Measurements from ENCODE around the gene CERT1. TPM values are rescaled to one million over a fixed set of nuclear protein-coding genes. Genes with fewer than 3 reads are reported as not detected.
"Not testable (repeated sequence)": the region's sequence is repeated elsewhere in the genome, so short reads cannot be mapped to it uniquely, and the experiment has no call there.

The CERT1 gene
- total RNA-seq, 4 donors from 2014 or later, result 36.9 to 65.8 (median 43.0) TPM

- TF ChIP-seq CTCF (IDR thresholded peaks at IDR 0.05) (no peak), POLR2A (IDR thresholded peaks at IDR 0.05) (no peak)
- no peak for DNase-seq
- intact Hi-C loops (cut with DNase I; ENCODE audit: low total_unique reads), result no loop called here
- Histone ChIP-seq H3K4me3 (peak overlapping the region; percentile 74 to 88), H3K27me3 (no peaks in the 10 kb centered on the region), H3K36me3 (no peaks in the 10 kb centered on the region), H3K27ac (peak overlapping the region; percentile 89 to 96), H3K4me1 (peaks cover 0 to 5% of the 10 kb centered on the region in 2 donors), H3K9me3 (no peaks in the 10 kb centered on the region)
Observed at GRCh38 chr5:75510417-75510835, 1.0 kb downstream of the CERT1 start.

DNA sequence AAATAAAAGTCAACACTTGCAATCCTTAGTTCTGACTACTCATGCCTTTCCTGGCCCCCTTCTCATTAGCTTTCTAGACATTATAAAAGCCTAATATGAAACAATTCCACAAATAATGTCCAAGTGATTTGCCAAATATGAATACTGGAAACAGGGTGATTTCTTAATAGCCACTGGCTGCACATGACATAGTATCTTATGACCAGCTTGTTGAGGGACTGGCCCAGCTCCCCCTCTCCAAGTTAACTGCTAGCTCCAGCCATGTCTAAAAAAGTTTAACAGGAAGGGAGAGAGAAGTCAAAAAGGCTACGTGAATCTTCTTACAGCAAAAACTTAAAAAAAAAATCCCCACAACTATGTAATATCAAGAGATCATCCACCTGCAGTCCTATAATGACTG is 1.5 kb downstream of the CERT1 start:
- TF ChIP-seq POLR2A (IDR thresholded peaks at IDR 0.05) (no peak), CTCF (IDR thresholded peaks at IDR 0.05) (no peak)
- Histone ChIP-seq H3K4me3 (peak overlapping the region; percentile 74 to 88), H3K9me3 (no peaks in the 10 kb centered on the region), H3K36me3 (no peaks in the 10 kb centered on the region), H3K27ac (peak overlapping the region in 1 of 2 donors; percentile 96), H3K27me3 (no peaks in the 10 kb centered on the region), H3K4me1 (peaks cover 0 to 5% of the 10 kb centered on the region in 2 donors)
- intact Hi-C loops (cut with DNase I; ENCODE audit: low total_unique reads), result no loop called here
- DNase-seq, result no peak

DNA sequence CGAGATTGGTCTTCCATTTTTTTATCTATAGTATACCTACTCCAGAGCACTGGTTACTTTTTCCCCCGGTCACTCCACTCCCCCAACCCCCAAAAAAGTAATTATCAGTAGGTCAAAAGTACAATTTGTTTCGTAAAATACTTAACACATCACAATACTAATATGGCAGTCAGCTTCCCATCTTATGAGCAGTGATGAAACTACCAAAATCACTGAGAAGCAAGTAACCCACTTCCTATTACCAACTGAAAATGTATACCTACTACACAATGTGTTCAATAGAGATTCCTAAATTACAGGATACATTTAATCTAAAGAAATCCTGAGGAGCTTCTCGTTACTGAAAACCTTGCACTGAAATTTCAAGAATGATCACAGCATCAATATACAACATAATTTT is 1.9 kb downstream of the CERT1 start:
- H3K9me3 ChIP-seq, result no peaks in the 10 kb centered on the region
- H3K27me3 ChIP-seq, result no peaks in the 10 kb centered on the region
- TF ChIP-seq POLR2A (IDR thresholded peaks at IDR 0.05), result no peak
- TF ChIP-seq CTCF (IDR thresholded peaks at IDR 0.05), result no peak
- H3K27ac ChIP-seq, result peak overlapping the region in 1 of 2 donors; percentile 96
- H3K4me1 ChIP-seq, result peaks cover 0 to 5% of the 10 kb centered on the region in 2 donors
- peak overlapping the region in 1 of 2 donors; percentile 74 for H3K4me3 ChIP-seq
- intact Hi-C loops (cut with DNase I; ENCODE audit: low total_unique reads), result no loop called here
- H3K36me3 ChIP-seq, result no peaks in the 10 kb centered on the region
- DNase-seq, result no peak

DNA sequence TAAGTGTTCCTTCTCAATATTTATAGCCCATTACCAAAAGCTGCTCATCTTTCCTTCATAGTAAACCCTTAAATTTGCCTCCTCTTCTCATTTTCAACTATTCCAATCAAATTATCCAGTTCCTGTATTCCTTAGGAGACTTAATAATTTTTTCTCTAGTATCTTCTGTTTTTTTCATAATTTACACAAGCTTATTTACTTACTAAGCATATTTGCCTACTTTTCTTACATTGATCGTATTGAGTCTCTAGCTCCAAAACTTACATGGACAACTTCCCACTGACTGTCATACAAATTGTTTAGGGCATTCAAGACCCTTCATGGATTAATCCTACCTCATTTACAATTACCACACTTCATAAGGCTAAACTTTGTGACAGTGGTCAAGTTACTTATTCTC is 3.6 kb downstream of the CERT1 start:
- no peaks in the 10 kb centered on the region for H3K27me3 ChIP-seq
- no peak overlapping the region for H3K4me3 ChIP-seq
- no peaks in the 10 kb centered on the region for H3K36me3 ChIP-seq
- peaks cover 0 to 3% of the 10 kb centered on the region in 2 donors for H3K4me1 ChIP-seq
- DNase-seq, result no peak
- H3K9me3 ChIP-seq, result no peaks in the 10 kb centered on the region
- intact Hi-C loops (cut with DNase I; ENCODE audit: low total_unique reads), result no loop called here
- no peak overlapping the region for H3K27ac ChIP-seq
- TF ChIP-seq CTCF (IDR thresholded peaks at IDR 0.05) (no peak), POLR2A (IDR thresholded peaks at IDR 0.05) (no peak)

- H3K27me3 ChIP-seq; H3K36me3 ChIP-seq; H3K27ac ChIP-seq; DNase-seq; H3K4me3 ChIP-seq; intact Hi-C loops (cut with DNase I; ENCODE audit: low total_unique reads); H3K9me3 ChIP-seq; H3K4me1 ChIP-seq: not testable (repeated sequence)
Observed at GRCh38 chr5:75505112-75505511, 6.3 kb downstream of the CERT1 start.

DNA sequence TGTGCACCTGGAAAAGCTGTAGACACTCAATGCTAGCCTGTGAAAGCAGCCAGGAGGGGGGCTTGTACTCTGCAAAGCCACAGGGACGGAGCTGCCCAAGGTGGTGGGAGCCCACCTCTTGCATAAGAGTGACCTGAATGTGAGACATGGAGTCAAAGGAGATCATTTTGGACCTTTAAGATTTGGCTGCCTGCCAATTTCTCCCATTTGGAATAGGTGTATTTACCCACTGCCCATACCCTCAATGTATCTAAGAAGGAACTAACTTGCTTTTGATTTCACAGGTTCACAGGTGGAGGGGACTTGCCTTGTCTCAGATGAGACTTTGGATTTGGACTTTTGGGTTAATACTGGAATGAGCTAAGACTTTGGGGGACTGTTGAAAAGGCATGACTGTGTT is 12.6 kb downstream of the CERT1 start:
- intact Hi-C loops (cut with DNase I; ENCODE audit: low total_unique reads); H3K4me3 ChIP-seq; H3K27ac ChIP-seq; H3K4me1 ChIP-seq; H3K36me3 ChIP-seq; H3K9me3 ChIP-seq; DNase-seq; H3K27me3 ChIP-seq: not testable (repeated sequence)
